Osteoblast (primary cell): ENCODE results near the gene MROH7. TPM values are rescaled to one million over a fixed set of nuclear protein-coding genes. Genes with fewer than 3 reads are reported as not detected.

Experiments
- DNase-seq: peaks from one replicate; pipeline ENCODE4 v3.0.0; 2011; ENCODE audit warnings: low spot score, mixed read lengths; ENCODE audit not compliant: insufficient read length; ENCODE audit errors: missing footprints
- H2AFZ ChIP-seq: 2 replicates; pipeline ENCODE4 v1.6.0; 2011; ENCODE audit warnings: mild to moderate bottlenecking, low read length
- H3K27ac ChIP-seq: 2 replicates; pipeline ENCODE4 v1.5.1; 2011; ENCODE audit warnings: mild to moderate bottlenecking, low read depth, low read length, moderate library complexity
- H3K27me3 ChIP-seq: 2 replicates; pipeline ENCODE4 v1.6.0; 2012; ENCODE audit warnings: mild to moderate bottlenecking, control low read depth, inconsistent platforms, low read length, moderate library complexity; ENCODE audit not compliant: insufficient read depth
- H3K36me3 ChIP-seq: 2 replicates; pipeline ENCODE4 v1.5.1; 2011; ENCODE audit warnings: mild to moderate bottlenecking, low read length, control low read depth, moderate library complexity; ENCODE audit not compliant: insufficient read depth
- H3K4me1 ChIP-seq: 2 replicates; pipeline ENCODE4 v1.5.1; 2011; ENCODE audit warnings: mild to moderate bottlenecking, low read length, control low read depth, moderate library complexity; ENCODE audit not compliant: insufficient read depth
- H3K4me2 ChIP-seq: 2 replicates; pipeline ENCODE4 v1.6.0; 2011; ENCODE audit warnings: mild to moderate bottlenecking, low read length; ENCODE audit not compliant: insufficient read depth
- H3K4me3 ChIP-seq: fragments of 200-600 bp; sonication (generic); 3 replicates; pipeline ENCODE4 v1.5.1; 2012; ENCODE audit warnings: mild to moderate bottlenecking, low read length, inconsistent platforms; ENCODE audit not compliant: insufficient read depth
- H3K79me2 ChIP-seq: 2 replicates; pipeline ENCODE4 v1.6.0; 2012; ENCODE audit warnings: mild to moderate bottlenecking, low read length, control low read depth, inconsistent platforms; ENCODE audit not compliant: insufficient read depth
- H3K9me3 ChIP-seq: 2 replicates; pipeline ENCODE4 v1.5.1; 2011; ENCODE audit warnings: low read depth, low read length, control low read depth
- H4K20me1 ChIP-seq: 2 replicates; pipeline ENCODE4 v1.6.0; 2012; ENCODE audit warnings: mild to moderate bottlenecking, low read length, control low read depth; ENCODE audit not compliant: insufficient read depth
- CTCF ChIP-seq: IDR thresholded peaks from 2 replicates; pipeline ENCODE4 v1.5.1; 2011; ENCODE audit warnings: mild to moderate bottlenecking, low read depth, low read length, moderate library complexity; ENCODE audit errors: extremely low read depth
- total RNA-seq: library from RNA; depleted of rRNA; stranded (reverse); fragments of >200 nt; gene quantifications from 2 replicates; pipeline ENCODE4 v1.2.3, GENCODE V29; 2012

MROH7 gene
- total RNA-seq, 1 donor: 0.36 TPM

GRCh38 chr1:54603241-54603640 lies 38.3 kb upstream of the MROH7 start:
- TF ChIP-seq CTCF: no peak
- Histone ChIP-seq H2AFZ (no peak overlapping the region), H3K27ac (no peak overlapping the region), H4K20me1 (no peaks in the 10 kb centered on the region), H3K27me3 (no peaks in the 10 kb centered on the region), H3K9me3 (no peaks in the 10 kb centered on the region), H3K4me3 (no peak overlapping the region), H3K4me1 (no peaks in the 10 kb centered on the region), H3K79me2 (no peaks in the 10 kb centered on the region), H3K4me2 (no peak overlapping the region), H3K36me3 (no peaks in the 10 kb centered on the region)
- DNase-seq: peak; percentile 69

GRCh38 chr1:54604051-54604450 lies 37.5 kb upstream of the MROH7 start:
- no peak overlapping the region for H2AFZ ChIP-seq
- H3K4me3 ChIP-seq: no peak overlapping the region
- no peak for TF ChIP-seq CTCF
- H4K20me1 ChIP-seq: no peaks in the 10 kb centered on the region
- H3K9me3 ChIP-seq: no peaks in the 10 kb centered on the region
- no peaks in the 10 kb centered on the region for H3K27me3 ChIP-seq
- H3K36me3 ChIP-seq: no peaks in the 10 kb centered on the region
- DNase-seq: peak; percentile 23
- H3K4me2 ChIP-seq: no peak overlapping the region
- H3K4me1 ChIP-seq: no peaks in the 10 kb centered on the region
- H3K27ac ChIP-seq: no peak overlapping the region
- H3K79me2 ChIP-seq: no peaks in the 10 kb centered on the region

DNA sequence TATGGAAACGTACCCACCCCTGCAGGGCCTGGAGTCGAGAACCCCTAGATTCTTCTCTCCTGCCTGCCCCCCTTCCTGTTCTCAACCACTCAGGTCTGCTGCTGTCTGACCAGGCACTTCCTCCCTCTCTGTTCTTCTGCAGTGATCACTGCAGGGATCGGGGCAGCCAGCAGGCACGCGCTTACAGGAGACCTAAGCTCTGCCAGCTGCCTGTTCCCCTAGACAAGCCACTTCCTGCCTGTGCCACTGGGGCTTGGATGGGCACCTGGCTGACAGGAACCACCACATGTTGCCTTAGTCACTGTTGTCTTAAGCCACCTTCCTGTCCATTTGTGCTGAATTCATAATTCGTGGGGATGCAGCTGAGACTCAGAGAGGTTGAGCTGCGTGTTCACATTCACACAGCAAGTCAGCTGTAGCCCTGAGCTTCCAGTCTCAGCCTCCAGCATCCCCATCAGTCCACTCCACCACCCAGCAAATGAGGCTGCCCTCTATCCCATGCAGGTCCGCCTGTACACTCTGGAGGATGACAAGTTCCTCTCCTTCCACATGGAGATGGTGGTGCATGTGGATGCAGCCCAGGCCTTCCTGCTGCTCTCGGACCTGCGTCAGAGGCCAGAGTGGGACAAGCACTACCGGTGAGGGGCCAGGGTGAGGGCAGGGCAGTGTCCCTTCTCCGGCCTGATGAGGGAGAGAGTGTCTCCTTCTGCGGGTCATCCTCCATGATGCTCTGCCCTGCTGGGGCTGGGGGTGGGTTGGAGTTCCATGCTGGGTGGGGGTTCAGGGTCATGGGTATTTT lies 36.8 kb upstream of the MROH7 start:
- H4K20me1 ChIP-seq: no peaks in the 10 kb centered on the region
- no peaks in the 10 kb centered on the region for H3K79me2 ChIP-seq
- no peaks in the 10 kb centered on the region for H3K36me3 ChIP-seq
- no peaks in the 10 kb centered on the region for H3K9me3 ChIP-seq
- no peak overlapping the region for H2AFZ ChIP-seq
- no peaks in the 10 kb centered on the region for H3K27me3 ChIP-seq
- no peak overlapping the region for H3K4me2 ChIP-seq
- H3K27ac ChIP-seq: no peak overlapping the region
- peaks cover 3% of the 10 kb centered on the region for H3K4me1 ChIP-seq
- H3K4me3 ChIP-seq: no peak overlapping the region
- no peak for TF ChIP-seq CTCF
- DNase-seq: peak; percentile 73

DNA sequence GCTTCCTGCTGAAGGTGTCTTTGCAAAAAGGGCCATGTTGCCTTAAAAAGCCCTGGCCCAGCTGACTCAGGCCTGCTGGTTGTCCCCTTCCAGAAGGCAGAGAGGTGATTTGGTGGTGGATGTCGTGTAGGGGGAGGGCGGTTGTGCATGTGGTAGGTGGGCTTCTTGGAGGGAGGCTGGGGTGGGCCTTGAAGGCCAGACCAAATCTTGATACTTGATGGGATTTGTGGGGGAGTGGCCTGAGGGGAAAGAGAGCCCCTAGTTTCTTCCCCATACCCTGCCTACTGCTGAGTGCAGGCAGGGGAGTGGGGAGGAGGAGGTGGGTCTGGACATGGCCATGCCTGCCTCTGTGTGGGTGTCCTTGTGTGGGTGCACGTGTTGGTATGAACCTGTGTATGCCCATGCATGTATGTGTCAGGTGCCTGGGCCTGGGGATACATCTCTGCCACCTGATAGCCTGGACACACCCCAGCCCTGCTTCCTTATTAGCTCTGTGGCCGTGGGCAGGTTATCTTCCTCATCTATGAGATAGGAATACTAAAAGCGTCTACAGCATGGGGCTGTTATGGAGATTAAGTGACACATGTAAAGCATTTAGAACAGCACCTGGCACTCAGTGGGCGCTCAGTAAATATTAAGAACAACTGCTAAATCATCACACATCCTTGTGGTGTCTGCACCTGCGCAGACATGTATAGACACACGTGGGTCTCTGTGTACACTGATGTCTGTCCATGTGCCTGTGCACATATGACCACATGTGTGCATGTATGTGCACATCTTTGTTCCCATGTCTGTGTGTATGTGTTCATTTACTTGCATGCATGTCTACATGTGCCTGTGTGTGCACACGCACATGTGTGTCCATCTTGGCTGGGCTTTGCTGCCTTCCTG lies 35.2 kb upstream of the MROH7 start:
- Histone ChIP-seq H2AFZ (no peak overlapping the region), H3K27me3 (no peaks in the 10 kb centered on the region), H3K4me1 (peaks cover 5% of the 10 kb centered on the region), H3K4me3 (no peak overlapping the region), H3K9me3 (no peaks in the 10 kb centered on the region), H3K4me2 (no peak overlapping the region), H3K27ac (no peak overlapping the region), H3K79me2 (no peaks in the 10 kb centered on the region), H4K20me1 (no peaks in the 10 kb centered on the region), H3K36me3 (no peaks in the 10 kb centered on the region)
- TF ChIP-seq CTCF: no peak
- peak; percentile 60 for DNase-seq
